Measurements from ENCODE around the gene OR1I1. TPM values are rescaled to one million over a fixed set of nuclear protein-coding genes. Genes with fewer than 3 reads are reported as not detected.

OR1I1 gene
- total RNA-seq, 1 experiment from 2014 or later, result not detected

GRCh38 chr19:15099017-15099582 lies 17.1 kb downstream of the OR1I1 start:
- H3K23ac ChIP-seq (ENCODE audit: insufficient read length, low read depth, low read length), result no peak overlapping the region
- H3T11ph ChIP-seq (ENCODE audit: low read length), result no peak overlapping the region
- H3K27me3 ChIP-seq (ENCODE audit: insufficient read depth, low read length), result no peaks in the 10 kb centered on the region
- Mint-ChIP-seq H3K27me3 (ENCODE audit: low read depth) (peaks cover 2% of the 10 kb centered on the region; the same call in 1 of the 2 replicates), H3K4me1 (no peaks in the 10 kb centered on the region), H3K36me3 (ENCODE audit: insufficient read depth in 1 of 3, low read depth in 3 of 3) (peaks cover 0 to 7% (median 5%) of the 10 kb centered on the region in 3 experiments; a peak in 2 of 7 replicates), H3K4me3 (no peak overlapping the region), H3K27ac (no peak overlapping the region), H3K9me3 (peaks cover 18% of the 10 kb centered on the region in 2 experiments)
- H2BK120ac ChIP-seq (ENCODE audit: low read depth, low read length, poor library complexity, severe bottlenecking), result no peak overlapping the region
- no peak overlapping the region for H3K14ac ChIP-seq (ENCODE audit: insufficient read depth, low read length)
- H3K79me1 ChIP-seq (ENCODE audit: insufficient read depth, low read depth, low read length, poor library complexity, severe bottlenecking), result no peaks in the 10 kb centered on the region
- no peaks in the 10 kb centered on the region for H3K23me2 ChIP-seq (ENCODE audit: insufficient read length, low read depth, low read length, poor library complexity, severe bottlenecking)
- no peak overlapping the region for H2BK20ac ChIP-seq (ENCODE audit: low read depth, low read length, poor library complexity, severe bottlenecking)
- no peak overlapping the region for H3K4me2 ChIP-seq (ENCODE audit: insufficient read depth, insufficient read length, low read length)
- no peaks in the 10 kb centered on the region for H4K20me1 ChIP-seq (ENCODE audit: control insufficient read depth, insufficient read depth, insufficient read length)
- no peak overlapping the region for H4K8ac ChIP-seq (replicated peaks; ENCODE audit: insufficient read length, low read depth, low read length)
- no peak for DNase-seq
- no peak overlapping the region for H2AK5ac ChIP-seq (ENCODE audit: insufficient read length, low read length)
- no peak for TF ChIP-seq CTCF (conservative IDR thresholded peaks at IDR 0.05)
- H3K79me2 ChIP-seq (ENCODE audit: insufficient read depth, low read length), result no peaks in the 10 kb centered on the region
- no peak overlapping the region for H3K18ac ChIP-seq (ENCODE audit: insufficient read length, low read depth, low read length)
- H2AFZ ChIP-seq (ENCODE audit: low read length), result no peak overlapping the region
- no peak overlapping the region for H3K56ac ChIP-seq (ENCODE audit: insufficient read length, low read depth, low read length)
- no peak overlapping the region for H2BK5ac ChIP-seq (ENCODE audit: insufficient read length, low read length)
- no peak overlapping the region for H4K91ac ChIP-seq (ENCODE audit: insufficient read length, low read depth, low read length)
- no peak overlapping the region for H2BK15ac ChIP-seq (ENCODE audit: low read depth, low read length)
- no peak overlapping the region for H2BK12ac ChIP-seq (ENCODE audit: insufficient read length, low read depth, low read length)
- no peak overlapping the region for H4K5ac ChIP-seq (ENCODE audit: insufficient read length, low read depth, low read length)
- H3K9ac ChIP-seq (ENCODE audit: extremely low read depth, insufficient read length, low read length), result no peak overlapping the region
- no CpG with 5 or more reads among the region's 3 CpGs for WGBS (ENCODE audit: extremely low coverage, insufficient read length, low lambda C conversion rate)
- H3K4ac ChIP-seq (ENCODE audit: low read depth, low read length), result no peak overlapping the region
- no peaks in the 10 kb centered on the region for H3K9me3 ChIP-seq (ENCODE audit: control insufficient read depth, low read depth, low read length)
- no peak overlapping the region for H3K27ac ChIP-seq (ENCODE audit: insufficient read length, low read depth, low read length)
- H3K4me1 ChIP-seq (ENCODE audit: insufficient read depth, low read length), result no peaks in the 10 kb centered on the region
